ENCODE results near the gene ITGB8.

ITGB8 gene

GRCh38 chr7:20430664-20431063 is 100.0 kb downstream of the ITGB8 start:
- no peak for DNase-seq (ENCODE audit: low read depth)

GRCh38 chr7:20431146-20431545 is 100.4 kb downstream of the ITGB8 start:
- no peak for DNase-seq (ENCODE audit: low read depth)

- DNase-seq (ENCODE audit: low read depth), result no peak
These were observed 101.4 kb downstream of the ITGB8 start for GRCh38 chr7:20432071-20432470.

- DNase-seq (ENCODE audit: low read depth), result no peak
These were observed 104.6 kb downstream of the ITGB8 start for GRCh38 chr7:20435305-20435704.

- no peak for DNase-seq (ENCODE audit: low read depth)
These were observed 107.5 kb downstream of the ITGB8 start for GRCh38 chr7:20438248-20438647.

GRCh38 chr7:20438694-20439376 is 108.1 kb downstream of the ITGB8 start:
- no peak for DNase-seq (ENCODE audit: low read depth)

GRCh38 chr7:20439416-20440185 is 108.9 kb downstream of the ITGB8 start:
- DNase-seq (ENCODE audit: low read depth), result no peak

- DNase-seq (ENCODE audit: low read depth), result no peak
These were observed 109.9 kb downstream of the ITGB8 start for GRCh38 chr7:20440472-20441105.

GRCh38 chr7:20441346-20441745 is 110.6 kb downstream of the ITGB8 start:
- no peak for DNase-seq (ENCODE audit: low read depth)

GRCh38 chr7:20441991-20442441 is 111.3 kb downstream of the ITGB8 start:
- DNase-seq (ENCODE audit: low read depth), result no peak

GRCh38 chr7:20442951-20443350 is 112.3 kb downstream of the ITGB8 start:
- no peak for DNase-seq (ENCODE audit: low read depth)

GRCh38 chr7:20444030-20444800 is 113.5 kb downstream of the ITGB8 start:
- no peak for DNase-seq (ENCODE audit: low read depth)

GRCh38 chr7:20447021-20447650 is 116.4 kb downstream of the ITGB8 start:
- DNase-seq (ENCODE audit: low read depth), result no peak

- no peak for DNase-seq (ENCODE audit: low read depth)
These were observed 118.5 kb downstream of the ITGB8 start for GRCh38 chr7:20449176-20449575.

GRCh38 chr7:20450536-20450935 is 119.8 kb downstream of the ITGB8 start:
- DNase-seq (ENCODE audit: low read depth), result no peak

- no peak for DNase-seq (ENCODE audit: low read depth)
These were observed 123.5 kb downstream of the ITGB8 start for GRCh38 chr7:20454202-20454601.

- no peak for DNase-seq (ENCODE audit: low read depth)
These were observed 126.0 kb downstream of the ITGB8 start for GRCh38 chr7:20456701-20457100.

GRCh38 chr7:20458521-20458920 is 127.8 kb downstream of the ITGB8 start:
- DNase-seq (ENCODE audit: low read depth), result no peak

GRCh38 chr7:20459419-20459818 is 128.7 kb downstream of the ITGB8 start:
- no peak for DNase-seq (ENCODE audit: low read depth)

- DNase-seq (ENCODE audit: low read depth), result no peak
These were observed 134.2 kb downstream of the ITGB8 start for GRCh38 chr7:20464891-20465290.
